ENCODE measurements around the gene ZNF234. TPM values are rescaled to one million over a fixed set of nuclear protein-coding genes. Genes with fewer than 3 reads are reported as not detected.

The ZNF234 gene
- polyA plus RNA-seq, 1 of the 3 experiments (the other 2 are of a cell fraction) = 3.1 TPM

- no peak for TF ChIP-seq REST (IDR thresholded peaks at IDR 0.05; ENCODE audit: low read depth, low read length)
- TF ChIP-seq EZH2phosphoT487 (IDR thresholded peaks at IDR 0.05; ENCODE audit: borderline replicate concordance, low read depth) = no peak
- no peak for TF ChIP-seq IRF3 (IDR thresholded peaks at IDR 0.05; ENCODE audit: low read depth, low read length)
These were observed 8.4 kb downstream of the ZNF234 start (continued) for GRCh38 chr19:44149776-44150175.

GRCh38 chr19:44151491-44151890, 10.1 kb downstream of the ZNF234 start:
- 97% methylated on average over 5 of the region's 5 CpGs for WGBS (ENCODE audit: low lambda C conversion rate)
- H3K27ac ChIP-seq (ENCODE audit: low read depth in 2 of 2, low read length in 1 of 2) = no peak overlapping the region
- H3K9ac ChIP-seq = no peak overlapping the region
- no peaks in the 10 kb centered on the region for H3K4me1 ChIP-seq (ENCODE audit: control insufficient read depth in 1 of 2, insufficient read depth in 2 of 2, low read depth in 1 of 2, low read length in 1 of 2)
- no peaks in the 10 kb centered on the region for H3K27me3 ChIP-seq (ENCODE audit: insufficient read depth)
- H3F3A ChIP-seq (replicated peaks; ENCODE audit: insufficient read depth) = no peaks in the 10 kb centered on the region
- DNase-seq = no peak
- no peaks in the 10 kb centered on the region for H3K79me2 ChIP-seq (ENCODE audit: insufficient read depth)
- H3K36me3 ChIP-seq (replicated peaks in 1 of 2; ENCODE audit: control insufficient read depth in 1 of 2, insufficient read depth in 2 of 2, low read length in 1 of 2) = peaks cover 64 to 70% of the 10 kb centered on the region in 2 experiments
- TF ChIP-seq RAD21 (IDR thresholded peaks at IDR 0.05; ENCODE audit: low read length) (no peak), ZBTB33 (IDR thresholded peaks at IDR 0.05; ENCODE audit: borderline replicate concordance, low read depth) (no peak), SMC3 (IDR thresholded peaks at IDR 0.05; ENCODE audit: low read depth, low read length) (no peak), POLR2AphosphoS5 (IDR thresholded peaks at IDR 0.05; ENCODE audit: low read depth, low read length) (no peak), TCF12 (IDR thresholded peaks at IDR 0.05) (no peak), USF2 (IDR thresholded peaks at IDR 0.05; ENCODE audit: borderline replicate concordance, low read depth, low read length) (no peak), YY1 (IDR thresholded peaks at IDR 0.05; ENCODE audit: low read depth) (no peak), ELF1 (IDR thresholded peaks at IDR 0.05) (no peak), NRF1 (IDR thresholded peaks at IDR 0.05; ENCODE audit: low read depth, low read length) (no peak), CTCF (IDR thresholded peaks at IDR 0.05) (no peak), MAX (IDR thresholded peaks at IDR 0.05; ENCODE audit: low read depth) (no peak), MXI1 (IDR thresholded peaks at IDR 0.05; ENCODE audit: low read depth, low read length) (no peak), JUND (IDR thresholded peaks at IDR 0.05) (no peak), CHD2 (IDR thresholded peaks at IDR 0.05; ENCODE audit: low read length, partially characterized antibody) (no peak), GATA2 (CRISPR knock-in tag; IDR thresholded peaks at IDR 0.05) (no peak), USF1 (IDR thresholded peaks at IDR 0.05; ENCODE audit: borderline replicate concordance, low read depth) (no peak), FOSL2 (IDR thresholded peaks at IDR 0.05; ENCODE audit: borderline replicate concordance, low read depth) (no peak)
- H3K4me3 ChIP-seq (ENCODE audit: low read depth in 2 of 2, low read length in 1 of 2) = no peak overlapping the region
- H2AFZ ChIP-seq (ENCODE audit: low read depth) = no peak overlapping the region
- H3K4me2 ChIP-seq = no peak overlapping the region
- H3K9me3 ChIP-seq = 0 out of 2 replicates have a peak, but pooled peaks cover 3% of the 10 kb centered on the region
- POLR2A ChIA-PET = no interaction called here
- H3K9me2 ChIP-seq = no peaks in the 10 kb centered on the region
- H4K20me1 ChIP-seq (ENCODE audit: insufficient read depth) = no peaks in the 10 kb centered on the region
- CTCF ChIA-PET = no interaction called here
